NCI-H2171 (cell line): ENCODE measurements around the gene BAG1.

Source experiments
- DNase-seq: peaks from one replicate; lab custom pipeline; 2025; lab: John Stamatoyannopoulos, UW

BAG1 gene

DNA sequence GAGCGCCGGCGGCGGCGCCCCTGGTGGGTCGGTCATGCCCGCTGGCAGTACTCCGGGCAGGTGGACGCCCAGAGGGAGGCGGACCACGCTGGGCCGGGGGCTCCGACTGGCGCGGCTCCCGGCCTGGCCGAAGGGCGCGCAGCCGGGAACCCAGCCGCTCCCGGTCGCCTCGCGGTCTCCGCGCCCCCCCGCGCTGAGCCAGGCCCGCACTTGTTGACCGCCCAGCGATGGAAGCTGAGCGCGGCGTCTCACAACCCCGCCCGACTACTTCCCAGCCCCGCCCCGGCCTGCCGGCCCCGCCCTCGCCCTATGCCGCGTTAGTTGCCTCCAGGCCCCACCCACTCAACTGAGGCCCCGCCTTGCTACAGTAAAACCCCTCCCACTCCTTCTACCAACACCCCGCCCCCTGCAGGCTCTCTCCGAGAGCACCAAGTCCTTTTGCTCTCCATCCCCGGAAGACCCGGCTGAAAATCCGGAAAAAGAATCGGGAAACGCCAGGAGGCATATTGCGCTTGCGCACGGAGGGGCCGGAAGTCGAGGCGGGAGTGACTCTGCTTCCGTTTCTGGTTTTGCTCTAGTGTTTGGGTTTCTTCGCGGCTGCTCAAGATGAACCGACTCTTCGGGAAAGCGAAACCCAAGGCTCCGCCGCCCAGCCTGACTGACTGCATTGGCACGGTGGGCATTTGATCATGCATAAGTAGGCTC, at the start of gene BAG1, which contains the start of gene CHMP5:
BAG1 (minus strand) TSS at position 236 of the 705 bp plus-strand sequence.
CHMP5 (plus strand) TSS at position 577 of the 705 bp plus-strand sequence; CDS start at position 607, 30 bp downstream.
- DNase-seq: peak; percentile 93

DNA sequence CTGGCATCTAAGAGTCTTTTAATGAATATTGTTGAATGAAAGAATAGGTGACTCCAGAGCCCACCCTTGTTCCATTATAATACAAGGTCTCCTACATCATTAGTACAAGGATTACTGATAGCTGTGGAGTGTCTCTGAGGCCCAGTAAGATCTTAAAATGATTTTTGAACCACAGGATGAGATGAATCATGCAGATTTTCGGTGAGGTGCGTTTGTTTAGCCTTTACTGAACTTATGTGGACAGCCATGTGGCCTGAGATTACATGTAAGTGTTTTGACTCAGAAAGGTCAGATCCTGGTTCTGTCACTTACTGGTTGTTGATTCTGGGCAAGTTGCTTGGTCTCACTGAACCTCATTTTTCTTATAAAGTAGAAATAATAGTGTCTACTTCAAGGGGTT, 47.4 kb upstream of the BAG1 start:
- no peak for DNase-seq

DNA sequence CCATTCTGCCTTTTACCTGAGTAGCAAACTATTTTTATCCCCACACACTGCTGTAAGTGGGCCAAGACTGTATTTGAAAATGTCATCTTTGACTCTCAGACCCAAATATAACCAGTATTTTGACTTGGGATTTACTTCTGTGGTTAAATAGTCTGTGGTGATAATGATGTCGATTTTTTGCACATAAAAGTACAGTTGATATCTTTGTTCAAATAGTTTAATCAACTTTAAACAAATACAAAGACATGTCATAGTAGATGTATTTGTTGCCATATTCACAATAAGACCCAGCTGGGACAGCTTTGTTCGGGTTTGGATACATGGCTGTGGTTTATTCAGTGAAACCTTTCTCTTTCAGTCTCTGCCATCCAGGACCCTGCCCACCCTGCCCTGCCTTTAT, 46.2 kb upstream of the BAG1 start:
- no peak for DNase-seq

DNA sequence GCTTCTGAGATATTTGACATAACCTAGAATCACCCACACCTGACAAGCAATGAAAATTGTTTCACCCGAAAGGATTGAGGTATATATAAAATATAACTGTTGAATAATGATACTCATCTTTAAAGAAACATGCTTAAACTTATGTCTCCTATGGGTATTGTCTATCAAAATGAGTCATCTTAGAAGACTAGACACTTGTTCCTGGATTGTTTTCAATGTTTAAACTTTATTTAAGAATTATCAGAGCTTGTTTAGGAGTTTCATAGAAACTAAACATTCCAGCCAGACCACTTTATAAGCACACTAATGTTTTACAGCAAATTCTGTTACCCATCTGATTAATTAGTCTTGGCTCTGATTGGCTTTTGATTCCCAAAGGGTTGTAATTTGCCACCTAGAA, 45.4 kb upstream of the BAG1 start:
- DNase-seq: no peak

GRCh38 chr9:33307067-33307466, 42.6 kb upstream of the BAG1 start:
- no peak for DNase-seq

GRCh38 chr9:33306037-33306436, 41.5 kb upstream of the BAG1 start:
- DNase-seq: no peak

DNA sequence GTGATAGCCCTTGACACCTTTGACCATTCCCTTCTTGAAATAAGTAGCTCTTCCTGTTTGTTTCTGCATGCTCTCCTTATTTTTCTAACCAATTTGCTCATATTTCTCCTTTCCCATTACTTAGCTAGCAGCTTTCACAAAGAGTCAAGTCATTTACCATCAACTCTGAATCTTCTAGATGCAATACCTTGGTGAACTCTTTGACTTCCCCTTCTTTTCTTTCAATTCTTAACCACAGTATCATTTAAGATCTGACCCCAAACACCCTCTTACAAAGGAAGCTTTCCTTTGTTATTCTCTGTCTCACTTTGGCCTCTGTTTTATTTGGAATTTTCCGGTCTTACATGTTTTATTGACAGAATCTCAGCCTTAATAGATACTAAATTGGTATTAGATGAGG, 39.9 kb upstream of the BAG1 start:
- DNase-seq: no peak

DNA sequence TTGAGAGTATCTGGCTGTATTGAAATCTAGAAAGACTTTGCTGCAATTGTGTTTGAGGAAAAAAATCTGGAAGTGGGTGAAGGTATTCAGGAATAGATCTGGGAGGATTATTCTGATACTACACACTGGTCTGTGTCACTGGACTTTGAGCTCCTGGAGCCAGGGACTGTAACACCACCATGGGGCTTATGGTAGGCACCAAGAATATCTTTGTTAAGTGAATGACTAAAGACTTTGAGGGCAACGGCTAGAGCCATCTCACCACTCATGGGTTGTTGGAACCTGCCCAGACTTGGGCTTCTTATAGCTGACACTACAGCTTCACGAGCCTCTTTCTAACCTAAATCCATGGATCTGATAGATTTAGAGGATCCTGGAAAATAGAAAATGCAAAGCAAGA, 36.0 kb upstream of the BAG1 start:
- DNase-seq: no peak

DNA sequence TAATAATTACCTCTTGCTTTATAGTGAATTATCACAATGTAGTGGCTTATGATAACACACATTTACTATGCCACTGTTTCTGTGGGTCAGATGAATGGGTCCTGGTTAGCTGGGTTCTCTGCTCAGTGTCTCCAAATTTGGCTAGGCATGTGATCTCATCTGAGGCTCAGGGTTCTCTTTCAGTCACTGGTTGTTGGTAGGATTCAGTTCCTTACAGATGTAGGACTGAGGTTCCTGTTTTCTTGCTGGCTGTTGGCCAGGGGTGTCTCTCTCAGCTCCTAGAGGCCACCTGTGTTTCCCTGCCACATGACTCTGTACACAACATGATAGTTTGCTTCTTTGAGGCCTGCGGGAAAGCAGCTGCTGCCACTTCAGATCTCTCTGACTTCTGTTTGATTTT, 32.9 kb upstream of the BAG1 start:
- peak; percentile 36 for DNase-seq

- no peak for DNase-seq
Measured at GRCh38 chr9:33295571-33295970, 31.1 kb upstream of the BAG1 start.

GRCh38 chr9:33294670-33295432, 30.3 kb upstream of the BAG1 start:
- no peak for DNase-seq

GRCh38 chr9:33293782-33294181, 29.3 kb upstream of the BAG1 start:
- DNase-seq: no peak

DNA sequence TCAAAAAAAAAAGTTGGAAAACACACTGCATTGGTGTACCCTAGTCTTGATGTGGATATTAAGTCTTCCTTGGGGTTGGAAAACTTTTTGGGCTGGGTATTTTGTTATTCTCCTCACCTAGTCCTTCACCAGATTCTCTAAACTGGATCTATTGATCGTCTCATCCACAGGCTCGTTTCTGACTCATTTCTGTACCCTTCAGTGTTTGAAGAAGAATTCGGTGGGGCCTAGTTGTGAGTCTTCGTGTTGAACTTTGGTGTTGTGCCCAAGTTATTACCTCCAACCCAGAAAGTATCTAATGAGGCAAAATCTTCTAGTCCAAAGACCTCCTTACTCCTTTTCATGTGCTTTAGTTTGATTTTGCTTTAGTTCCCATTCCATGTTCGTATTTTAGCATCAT, 27.4 kb upstream of the BAG1 start:
- DNase-seq: no peak

- no peak for DNase-seq
Measured at GRCh38 chr9:33291031-33291397, 26.5 kb upstream of the BAG1 start.

GRCh38 chr9:33290247-33291030, 25.9 kb upstream of the BAG1 start, which contains the start of gene NFX1:
NFX1 (plus strand) TSS chr9:33290516; CDS start chr9:33290573, 57 bp downstream.
- peak; percentile 81 for DNase-seq

DNA sequence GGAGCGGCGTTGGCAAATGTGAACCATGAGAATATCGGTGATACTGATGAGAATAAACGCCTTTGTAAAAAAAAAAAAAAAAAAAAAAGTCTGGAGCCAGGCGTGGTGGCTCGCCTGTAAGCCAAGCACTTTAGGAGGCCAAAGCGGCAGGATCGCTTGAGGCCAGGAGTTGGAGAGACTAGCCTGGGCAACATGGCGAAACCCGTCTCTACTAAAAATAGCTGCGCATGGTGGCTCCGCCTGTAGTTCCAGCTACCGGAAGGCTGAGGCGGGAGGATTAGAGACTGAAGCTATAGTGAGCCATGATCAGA, 25.4 kb upstream of the BAG1 start:
- DNase-seq: no peak

DNA sequence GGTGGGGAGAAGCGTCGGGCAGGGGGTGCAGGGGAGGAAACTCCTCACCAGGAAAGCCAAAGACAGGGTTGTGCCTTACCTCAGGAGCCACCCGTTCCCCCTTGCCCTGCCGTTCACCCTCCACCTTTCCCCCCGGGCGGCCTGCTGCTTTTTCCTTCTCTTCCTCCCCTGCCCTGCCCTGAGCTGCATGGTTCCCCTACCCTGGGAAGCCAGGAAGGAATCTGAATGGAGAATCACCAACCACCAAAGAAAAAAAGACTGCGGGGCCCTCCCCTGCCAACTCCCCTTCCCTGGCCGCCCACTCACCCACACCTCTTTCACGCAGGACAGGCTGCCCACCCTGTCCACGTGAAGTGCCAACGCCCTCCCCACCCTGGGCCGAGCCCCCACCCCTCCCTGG, 25.0 kb upstream of the BAG1 start:
- DNase-seq: no peak

- no peak for DNase-seq
Measured at GRCh38 chr9:33288828-33289483, 24.4 kb upstream of the BAG1 start.

DNA sequence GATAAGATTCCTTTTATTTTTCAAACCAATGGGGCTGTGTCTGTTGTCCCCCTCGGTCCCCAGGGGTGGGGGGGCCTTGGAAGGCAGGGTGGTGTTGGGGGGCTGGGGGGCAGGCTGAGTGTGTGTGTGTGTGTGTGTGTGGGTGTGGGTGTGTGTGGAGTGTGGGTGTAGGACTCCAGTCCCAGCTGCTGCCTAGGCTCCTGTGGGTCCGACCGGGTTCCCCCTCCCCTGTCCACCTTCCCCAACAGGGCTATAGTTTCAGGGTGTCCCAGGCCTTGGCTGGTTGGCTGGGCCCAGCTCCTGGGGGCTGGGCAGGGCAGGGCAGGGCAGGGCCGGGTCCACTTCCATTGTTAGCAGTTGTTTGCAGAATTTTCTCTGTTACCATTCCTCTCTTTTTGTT, 23.7 kb upstream of the BAG1 start:
- no peak for DNase-seq

GRCh38 chr9:33287087-33287490, 22.6 kb upstream of the BAG1 start:
- peak; percentile 5 for DNase-seq

DNA sequence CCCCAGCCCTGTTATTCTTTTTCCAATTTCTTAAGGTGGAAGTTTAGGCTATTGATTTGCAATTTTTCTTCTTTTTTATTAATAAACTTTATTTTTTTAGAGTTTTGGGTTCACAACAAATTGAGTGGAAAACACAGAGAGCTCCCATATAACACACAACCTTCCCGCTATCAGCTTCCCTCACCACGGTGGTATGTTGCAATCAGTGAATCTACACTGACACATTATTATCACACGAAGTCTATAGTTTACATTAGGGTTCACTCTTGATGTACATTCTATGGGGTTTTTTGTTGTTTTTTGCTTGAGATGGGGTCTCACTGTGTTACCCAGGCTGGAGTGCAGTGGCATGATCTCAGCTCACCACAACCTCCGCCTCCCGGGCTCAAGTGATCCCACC, 21.0 kb upstream of the BAG1 start:
- no peak for DNase-seq

GRCh38 chr9:33277484-33277883, 13.0 kb upstream of the BAG1 start:
- no peak for DNase-seq
